Adrenal gland (tissue), 12 donors: Measurements from ENCODE around the gene LCN10. TPM values are rescaled to one million over a fixed set of nuclear protein-coding genes. Genes with fewer than 3 reads are reported as not detected.

Experiments used
- DNase-seq, 7 donors: peaks; one replicate each; pipeline ENCODE4 v3.0.0-alpha.2; 2019 to 2020
- H3K27ac ChIP-seq, 5 donors: fragments of 200-600 bp; sonication (generic) in 4 of 5; 1 replicate in 3 of 5; 2 replicates in 2 of 5; pipeline versions ENCODE4 v1.5.1 to v1.8.0; 2016 to 2020; ENCODE audit warnings: mild to moderate bottlenecking in 1 of 5
- H3K27me3 ChIP-seq: fragments of 200-600 bp; 2 replicates; pipeline ENCODE4 v1.8.0; 2021
- H3K36me3 ChIP-seq, 2 donors: fragments of 200-600 bp; replicated peaks in 1 of 2; 1 replicate in 1 of 2; 2 replicates in 1 of 2; pipeline versions ENCODE4 v1.5.1 to v1.8.0; 2018 to 2022
- H3K4me1 ChIP-seq, 2 donors: fragments of 200-600 bp; replicated peaks in 1 of 2; 1 replicate in 1 of 2; 2 replicates in 1 of 2; pipeline versions ENCODE4 v1.5.1 to v1.8.0; 2018 to 2021
- H3K4me3 ChIP-seq, 4 donors: fragments of 200-600 bp; sonication (generic) in 3 of 4; one replicate each; pipeline ENCODE4 v1.5.1; 2016 to 2018
- H3K9me3 ChIP-seq, 3 donors: fragments of 200-600 bp; sonication (generic) in 1 of 3; replicated peaks in 1 of 3; 1 replicate in 2 of 3; 2 replicates in 1 of 3; pipeline versions ENCODE4 v1.5.1 to v1.8.0; 2016 to 2021
- POLR2A ChIP-seq, 2 donors: fragments of 450-650 bp; IDR thresholded peaks; one replicate each; pipeline ENCODE4 v1.6.1; 2017; ENCODE audit warnings: antibody characterized with exemption in 2 of 2, mild to moderate bottlenecking in 2 of 2, moderate library complexity in 1 of 2
- WGBS, 4 donors: extraction: QIAGEN DNeasy Blood & Tissue Kit in 2 of 4; methylation state at CpG; one replicate each; pipeline versions ENCODE4 v1.1.5 to v1.1.7; 2013 to 2017; 5-methylcytosine and 5-hydroxymethylcytosine counted together
- intact Hi-C, 2 donors: fragments of 100-400 bp; cut with DNase I; formaldehyde crosslinking; loops; one replicate each; pipeline versions ENCODE4 v1.14.1 to v1.15.0; 2022 to 2023
- polyA plus RNA-seq, 3 donors: library from polyadenylated mRNA; stranded (reverse); fragments of 200-250 nt in 2 of 3; fragments of 350-450 nt in 1 of 3; fragmentation: Illumina TruSeq in 1 of 3; extraction: RNeasy Lipid Tissue Mini Kit (QIAGEN cat#74804) in 1 of 3; gene quantifications; one replicate each; pipeline ENCODE4 v1.2.3, GENCODE V29; 2013 to 2014
- total RNA-seq, 9 donors: library from RNA; depleted of rRNA in 4 of 9; stranded (reverse); fragments of >200 nt in 4 of 9; fragments of 120-200 nt in 1 of 9; fragmentation: NEBNext Ultra II Directional in 1 of 9; extraction: Animal tissue kit (Norgen Biotek cat#: 25700) in 1 of 9; gene quantifications; one replicate each; pipeline versions ENCODE4 v1.1.0 to v1.2.4, GENCODE V29; 2013 to 2023
- TF ChIP-seq, protein P1 (sequence below), 6 experiments: fragments of 450-650 bp in 4 of 6; fragments of 200-600 bp in 2 of 6; sonication (generic) in 1 of 6; IDR thresholded peaks; 1 replicate in 5 of 6; 2 replicates in 1 of 6; pipeline versions ENCODE4 v1.5.1 to v1.8.0; 2016 to 2021; ENCODE audit warnings: antibody characterized with exemption in 6 of 6, mild to moderate bottlenecking in 2 of 6, moderate library complexity in 1 of 6
- donor health status: healthy with polysubstance abuse.
- donor health status: Bipolar disorder and iron deficiency.
- donor health status: DM: yes; HTN: yes; CAD: no.
- donor health status: DM: no; HTN: no; CAD: no.
- donor health status: DM: no; HTN: no; CAD: no.
- donor health status: DM: yes; HTN: yes; CAD: no.

The LCN10 gene
- total and polyA plus RNA-seq, 12 donors = 0.11 to 9.5 (median 0.84) TPM; not detected in 6

DNA sequence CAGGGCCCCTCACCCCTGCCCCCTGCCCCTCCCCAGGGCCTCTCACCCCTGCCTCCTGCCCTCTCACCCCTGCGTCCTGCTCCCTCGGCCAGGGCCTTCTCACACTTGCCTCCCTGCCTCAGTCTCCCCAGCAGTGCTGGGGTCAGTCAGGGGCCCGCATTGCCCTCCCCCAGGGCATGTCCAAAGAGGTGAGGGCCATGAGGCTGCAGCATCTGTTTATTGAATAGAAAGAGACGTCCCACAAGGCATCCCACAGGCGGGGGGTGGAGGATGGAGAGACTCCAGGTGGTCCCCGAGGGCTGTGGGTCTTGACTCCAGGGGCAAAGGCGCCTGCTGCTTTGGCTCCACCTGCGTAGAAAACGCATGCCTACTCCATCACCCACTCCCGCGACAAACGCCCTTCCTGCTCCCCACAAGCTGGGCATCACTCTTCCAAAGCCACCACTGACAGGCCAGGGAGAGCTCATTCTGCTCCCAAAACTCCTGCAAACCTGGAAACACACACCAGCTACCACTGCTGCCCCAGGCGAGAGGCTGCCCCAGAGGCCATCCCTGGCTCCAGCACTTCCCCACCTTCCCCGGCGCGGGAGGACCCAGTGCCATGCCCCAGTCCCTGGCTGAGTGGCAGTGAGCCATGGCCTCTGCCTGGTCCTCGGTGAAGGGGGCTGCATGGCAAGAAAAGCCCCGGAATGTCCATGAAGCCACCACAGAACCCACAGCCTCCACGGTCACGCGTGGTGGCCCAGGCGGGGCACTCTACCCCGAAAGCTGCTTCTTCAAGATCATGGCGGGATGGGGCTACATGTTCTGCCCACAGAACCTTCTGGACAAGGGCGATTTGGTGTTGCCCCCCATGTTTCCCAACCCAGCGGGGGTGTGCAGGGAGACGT lies 16.9 kb upstream of the LCN10 start:
- intact Hi-C loops = no loop called here
- no peaks in the 10 kb centered on the region for H3K27me3 ChIP-seq
- H3K4me1 ChIP-seq = no peaks in the 10 kb centered on the region
- no peak overlapping the region for H3K27ac ChIP-seq
- no peak for DNase-seq
- TF ChIP-seq POLR2A (IDR thresholded peaks at IDR 0.05) = no peak
- TF ChIP-seq, protein P1, sequence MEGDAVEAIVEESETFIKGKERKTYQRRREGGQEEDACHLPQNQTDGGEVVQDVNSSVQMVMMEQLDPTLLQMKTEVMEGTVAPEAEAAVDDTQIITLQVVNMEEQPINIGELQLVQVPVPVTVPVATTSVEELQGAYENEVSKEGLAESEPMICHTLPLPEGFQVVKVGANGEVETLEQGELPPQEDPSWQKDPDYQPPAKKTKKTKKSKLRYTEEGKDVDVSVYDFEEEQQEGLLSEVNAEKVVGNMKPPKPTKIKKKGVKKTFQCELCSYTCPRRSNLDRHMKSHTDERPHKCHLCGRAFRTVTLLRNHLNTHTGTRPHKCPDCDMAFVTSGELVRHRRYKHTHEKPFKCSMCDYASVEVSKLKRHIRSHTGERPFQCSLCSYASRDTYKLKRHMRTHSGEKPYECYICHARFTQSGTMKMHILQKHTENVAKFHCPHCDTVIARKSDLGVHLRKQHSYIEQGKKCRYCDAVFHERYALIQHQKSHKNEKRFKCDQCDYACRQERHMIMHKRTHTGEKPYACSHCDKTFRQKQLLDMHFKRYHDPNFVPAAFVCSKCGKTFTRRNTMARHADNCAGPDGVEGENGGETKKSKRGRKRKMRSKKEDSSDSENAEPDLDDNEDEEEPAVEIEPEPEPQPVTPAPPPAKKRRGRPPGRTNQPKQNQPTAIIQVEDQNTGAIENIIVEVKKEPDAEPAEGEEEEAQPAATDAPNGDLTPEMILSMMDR (IDR thresholded peaks at IDR 0.05) = no peak
- H3K9me3 ChIP-seq = no peaks in the 10 kb centered on the region
- H3K4me3 ChIP-seq = no peak overlapping the region
- no peaks in the 10 kb centered on the region for H3K36me3 ChIP-seq
- 69 to 82% (median 75%) methylated on average over 15 to 27 of the region's 27 CpGs for WGBS, 4 donors

DNA sequence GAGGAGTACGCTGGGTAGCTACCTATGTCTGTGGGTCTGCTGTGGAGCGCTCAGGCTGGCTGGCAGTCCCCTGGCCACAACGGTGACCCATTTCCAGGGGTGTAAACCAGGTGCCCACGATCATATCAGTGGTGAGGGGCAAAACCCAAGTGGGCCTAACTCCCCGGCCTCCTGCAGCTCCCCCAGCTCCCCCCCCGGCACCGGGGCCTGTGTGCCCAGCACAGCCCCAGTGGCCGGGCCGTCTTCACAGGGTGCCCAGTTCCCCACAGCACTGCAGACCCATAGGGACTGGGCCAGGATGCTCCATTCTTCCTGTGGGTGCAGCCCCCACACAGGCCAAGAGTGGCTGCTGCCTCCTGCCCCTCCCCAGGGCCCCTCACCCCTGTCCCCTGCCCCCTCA lies 16.3 kb upstream of the LCN10 start:
- no peak overlapping the region for H3K4me3 ChIP-seq
- no peaks in the 10 kb centered on the region for H3K4me1 ChIP-seq
- no peak for TF ChIP-seq POLR2A (IDR thresholded peaks at IDR 0.05)
- TF ChIP-seq, protein P1 (IDR thresholded peaks at IDR 0.05) = no peak
- no peak overlapping the region for H3K27ac ChIP-seq
- H3K27me3 ChIP-seq = no peaks in the 10 kb centered on the region
- H3K36me3 ChIP-seq = no peaks in the 10 kb centered on the region
- WGBS, 4 donors = 68 to 80% (median 73%) methylated on average over 5 to 9 of the region's 9 CpGs; no CpG with 5 or more reads in 1 of the 4 donors
- DNase-seq = no peak
- H3K9me3 ChIP-seq = no peaks in the 10 kb centered on the region
- intact Hi-C loops = no loop called here

DNA sequence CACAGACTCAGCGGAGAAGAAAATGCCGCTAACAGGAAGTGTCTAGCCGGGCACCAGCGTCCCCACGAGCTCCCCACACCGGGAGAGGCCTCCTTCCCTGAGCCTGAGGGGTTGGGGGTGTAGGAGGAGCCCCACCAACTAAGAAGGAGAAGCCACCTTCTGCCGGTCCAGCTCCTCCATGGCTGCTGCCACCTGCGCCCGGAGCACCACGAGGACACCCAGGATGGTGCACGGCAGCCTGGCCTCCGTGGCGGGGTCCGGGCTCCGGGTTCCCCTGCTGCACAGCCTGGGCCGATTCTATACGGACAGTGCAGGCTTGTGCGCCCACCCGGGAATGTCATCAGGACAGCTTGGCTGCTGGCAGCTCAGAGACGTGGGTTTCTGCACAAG lies 15.0 kb upstream of the LCN10 start:
- H3K36me3 ChIP-seq = no peaks in the 10 kb centered on the region
- H3K4me3 ChIP-seq = no peak overlapping the region
- no peaks in the 10 kb centered on the region for H3K4me1 ChIP-seq
- intact Hi-C loops = no loop called here
- no peaks in the 10 kb centered on the region for H3K9me3 ChIP-seq
- peak in 1 of 7 donors; percentile 13 for DNase-seq
- WGBS, 4 donors = 84 to 100% (median 88%) methylated on average over 2 to 20 of the region's 20 CpGs
- no peaks in the 10 kb centered on the region for H3K27me3 ChIP-seq
- TF ChIP-seq POLR2A (IDR thresholded peaks at IDR 0.05) = no peak
- TF ChIP-seq, protein P1 (IDR thresholded peaks at IDR 0.05) = no peak
- no peak overlapping the region for H3K27ac ChIP-seq

DNA sequence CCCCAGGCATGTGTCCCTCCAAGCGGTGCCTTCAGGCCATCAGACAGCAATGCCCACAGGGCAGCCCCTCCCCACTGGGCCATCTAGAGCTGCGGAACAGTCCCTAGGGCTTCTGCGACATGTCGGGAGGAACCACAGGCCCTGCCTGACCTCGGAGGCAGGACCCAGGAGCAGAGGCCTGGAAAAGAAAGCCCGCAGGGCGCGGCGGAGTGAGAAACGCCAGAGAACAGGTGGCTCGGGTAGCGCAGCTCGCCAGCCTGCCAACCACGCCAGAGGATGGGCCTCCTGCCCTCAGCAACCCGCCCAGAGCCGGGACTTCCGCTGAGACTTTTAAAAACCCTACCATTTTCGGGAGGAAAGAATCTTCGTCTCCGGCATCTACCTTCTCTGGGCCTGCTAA lies 14.6 kb upstream of the LCN10 start:
- Histone ChIP-seq H3K27me3 (no peaks in the 10 kb centered on the region), H3K4me1 (no peaks in the 10 kb centered on the region), H3K36me3 (no peaks in the 10 kb centered on the region), H3K4me3 (no peak overlapping the region), H3K27ac (no peak overlapping the region), H3K9me3 (no peaks in the 10 kb centered on the region)
- intact Hi-C loops = no loop called here
- 83 to 91% (median 85%) methylated on average over 11 to 20 of the region's 20 CpGs for WGBS, 4 donors
- TF ChIP-seq, protein P1 (IDR thresholded peaks at IDR 0.05) = no peak
- no peak for TF ChIP-seq POLR2A (IDR thresholded peaks at IDR 0.05)
- peak in 1 of 7 donors; percentile 12 for DNase-seq
